Adrenal gland (tissue), 12 donors: Measurements from ENCODE around the gene GATA2. TPM values are rescaled to one million over a fixed set of nuclear protein-coding genes. Genes with fewer than 3 reads are reported as not detected.

Experiments used
- DNase-seq, 7 donors: peaks; one replicate each; pipeline ENCODE4 v3.0.0-alpha.2; 2019 to 2020
- H3K27ac ChIP-seq, 5 donors: fragments of 200-600 bp; sonication (generic) in 4 of 5; 1 replicate in 3 of 5; 2 replicates in 2 of 5; pipeline versions ENCODE4 v1.5.1 to v1.8.0; 2016 to 2020; ENCODE audit warnings: mild to moderate bottlenecking in 1 of 5
- H3K27me3 ChIP-seq: fragments of 200-600 bp; 2 replicates; pipeline ENCODE4 v1.8.0; 2021
- H3K36me3 ChIP-seq, 2 donors: fragments of 200-600 bp; replicated peaks in 1 of 2; 1 replicate in 1 of 2; 2 replicates in 1 of 2; pipeline versions ENCODE4 v1.5.1 to v1.8.0; 2018 to 2022
- H3K4me1 ChIP-seq, 2 donors: fragments of 200-600 bp; replicated peaks in 1 of 2; 1 replicate in 1 of 2; 2 replicates in 1 of 2; pipeline versions ENCODE4 v1.5.1 to v1.8.0; 2018 to 2021
- H3K4me3 ChIP-seq, 4 donors: fragments of 200-600 bp; sonication (generic) in 3 of 4; one replicate each; pipeline ENCODE4 v1.5.1; 2016 to 2018
- H3K9me3 ChIP-seq, 3 donors: fragments of 200-600 bp; sonication (generic) in 1 of 3; replicated peaks in 1 of 3; 1 replicate in 2 of 3; 2 replicates in 1 of 3; pipeline versions ENCODE4 v1.5.1 to v1.8.0; 2016 to 2021
- POLR2A ChIP-seq, 2 donors: fragments of 450-650 bp; IDR thresholded peaks; one replicate each; pipeline ENCODE4 v1.6.1; 2017; ENCODE audit warnings: antibody characterized with exemption in 2 of 2, mild to moderate bottlenecking in 2 of 2, moderate library complexity in 1 of 2
- WGBS, 4 donors: extraction: QIAGEN DNeasy Blood & Tissue Kit in 2 of 4; methylation state at CpG; one replicate each; pipeline versions ENCODE4 v1.1.5 to v1.1.7; 2013 to 2017; 5-methylcytosine and 5-hydroxymethylcytosine counted together
- intact Hi-C, 2 donors: fragments of 100-400 bp; cut with DNase I; formaldehyde crosslinking; loops; one replicate each; pipeline versions ENCODE4 v1.14.1 to v1.15.0; 2022 to 2023
- polyA plus RNA-seq, 3 donors: library from polyadenylated mRNA; stranded (reverse); fragments of 200-250 nt in 2 of 3; fragments of 350-450 nt in 1 of 3; fragmentation: Illumina TruSeq in 1 of 3; extraction: RNeasy Lipid Tissue Mini Kit (QIAGEN cat#74804) in 1 of 3; gene quantifications; one replicate each; pipeline ENCODE4 v1.2.3, GENCODE V29; 2013 to 2014
- total RNA-seq, 9 donors: library from RNA; depleted of rRNA in 4 of 9; stranded (reverse); fragments of >200 nt in 4 of 9; fragments of 120-200 nt in 1 of 9; fragmentation: NEBNext Ultra II Directional in 1 of 9; extraction: Animal tissue kit (Norgen Biotek cat#: 25700) in 1 of 9; gene quantifications; one replicate each; pipeline versions ENCODE4 v1.1.0 to v1.2.4, GENCODE V29; 2013 to 2023
- TF ChIP-seq, protein P1 (sequence below), 6 experiments: fragments of 450-650 bp in 4 of 6; fragments of 200-600 bp in 2 of 6; sonication (generic) in 1 of 6; IDR thresholded peaks; 1 replicate in 5 of 6; 2 replicates in 1 of 6; pipeline versions ENCODE4 v1.5.1 to v1.8.0; 2016 to 2021; ENCODE audit warnings: antibody characterized with exemption in 6 of 6, mild to moderate bottlenecking in 2 of 6, moderate library complexity in 1 of 6
- donor health status: healthy with polysubstance abuse.
- donor health status: Bipolar disorder and iron deficiency.
- donor health status: DM: yes; HTN: yes; CAD: no.
- donor health status: DM: no; HTN: no; CAD: no.
- donor health status: DM: no; HTN: no; CAD: no.
- donor health status: DM: yes; HTN: yes; CAD: no.

Gene GATA2
- total and polyA plus RNA-seq, 12 donors: 3.4 to 37.5 (median 7.4) TPM

DNA sequence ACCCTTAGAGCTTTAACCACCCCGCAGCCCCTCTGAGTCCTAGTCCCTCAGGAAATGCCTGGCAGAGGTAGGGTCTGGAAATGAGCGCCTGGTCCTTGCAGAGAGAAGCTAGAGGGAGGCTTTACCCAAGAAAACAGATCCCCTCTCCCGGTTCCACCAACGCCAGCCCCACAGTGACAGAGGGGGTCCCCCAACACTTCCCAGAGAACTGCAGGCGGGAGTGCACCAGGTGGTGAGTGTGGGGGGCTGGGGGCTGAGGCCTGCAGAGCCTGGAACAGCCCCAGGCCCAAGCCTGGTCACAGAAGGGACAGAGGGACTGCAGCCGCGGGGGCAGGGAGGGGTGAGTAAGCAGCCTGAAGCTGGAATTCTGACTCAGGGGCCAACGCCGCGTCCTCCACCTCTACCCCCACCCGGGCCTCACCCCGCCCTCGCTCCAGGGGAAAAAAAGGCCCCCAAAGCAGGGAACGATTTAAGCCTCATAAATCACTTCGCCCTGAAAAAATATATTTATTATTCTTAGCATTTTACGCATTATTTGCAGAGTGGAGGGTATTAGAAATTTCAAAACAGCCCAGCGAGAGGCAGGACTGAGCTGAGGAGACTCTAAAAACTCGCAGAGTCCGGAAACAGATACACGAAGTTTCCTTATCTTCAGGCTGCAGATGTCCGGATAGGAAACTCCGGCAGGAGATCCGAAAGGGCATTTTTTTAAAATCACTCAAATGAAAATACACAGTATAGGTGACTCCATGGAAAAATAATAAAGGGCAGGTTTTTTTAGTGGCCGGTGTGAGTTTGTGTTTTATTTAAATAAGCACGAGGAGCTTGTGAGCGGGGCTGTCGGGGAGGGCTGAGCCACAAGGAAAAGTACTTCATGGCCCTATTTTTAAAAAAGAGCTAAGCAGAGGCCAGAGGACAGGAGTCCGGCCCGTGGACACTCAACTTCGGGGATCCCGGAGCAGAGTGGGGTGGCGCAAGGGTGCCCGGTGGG, 10.0 kb downstream of the GATA2 start:
- intact Hi-C loops: no loop called here
- Histone ChIP-seq H3K9me3 (no peaks in the 10 kb centered on the region), H3K27ac (peak overlapping the region in 2 of 5 donors; percentile 43 to 49), H3K36me3 (no peaks in the 10 kb centered on the region), H3K4me3 (peak overlapping the region in 1 of 4 donors; percentile 26), H3K4me1 (peaks cover 22 to 28% of the 10 kb centered on the region in 2 donors), H3K27me3 (peaks cover 89% of the 10 kb centered on the region)
- 9 to 15% (median 10%) methylated on average over 31 to 33 of the region's 33 CpGs for WGBS, 4 donors
- TF ChIP-seq POLR2A (IDR thresholded peaks at IDR 0.05): no peak
- TF ChIP-seq, protein P1, sequence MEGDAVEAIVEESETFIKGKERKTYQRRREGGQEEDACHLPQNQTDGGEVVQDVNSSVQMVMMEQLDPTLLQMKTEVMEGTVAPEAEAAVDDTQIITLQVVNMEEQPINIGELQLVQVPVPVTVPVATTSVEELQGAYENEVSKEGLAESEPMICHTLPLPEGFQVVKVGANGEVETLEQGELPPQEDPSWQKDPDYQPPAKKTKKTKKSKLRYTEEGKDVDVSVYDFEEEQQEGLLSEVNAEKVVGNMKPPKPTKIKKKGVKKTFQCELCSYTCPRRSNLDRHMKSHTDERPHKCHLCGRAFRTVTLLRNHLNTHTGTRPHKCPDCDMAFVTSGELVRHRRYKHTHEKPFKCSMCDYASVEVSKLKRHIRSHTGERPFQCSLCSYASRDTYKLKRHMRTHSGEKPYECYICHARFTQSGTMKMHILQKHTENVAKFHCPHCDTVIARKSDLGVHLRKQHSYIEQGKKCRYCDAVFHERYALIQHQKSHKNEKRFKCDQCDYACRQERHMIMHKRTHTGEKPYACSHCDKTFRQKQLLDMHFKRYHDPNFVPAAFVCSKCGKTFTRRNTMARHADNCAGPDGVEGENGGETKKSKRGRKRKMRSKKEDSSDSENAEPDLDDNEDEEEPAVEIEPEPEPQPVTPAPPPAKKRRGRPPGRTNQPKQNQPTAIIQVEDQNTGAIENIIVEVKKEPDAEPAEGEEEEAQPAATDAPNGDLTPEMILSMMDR (IDR thresholded peaks at IDR 0.05): no peak
- peak in 4 of 7 donors; percentile 42 to 61 (median 52) for DNase-seq

DNA sequence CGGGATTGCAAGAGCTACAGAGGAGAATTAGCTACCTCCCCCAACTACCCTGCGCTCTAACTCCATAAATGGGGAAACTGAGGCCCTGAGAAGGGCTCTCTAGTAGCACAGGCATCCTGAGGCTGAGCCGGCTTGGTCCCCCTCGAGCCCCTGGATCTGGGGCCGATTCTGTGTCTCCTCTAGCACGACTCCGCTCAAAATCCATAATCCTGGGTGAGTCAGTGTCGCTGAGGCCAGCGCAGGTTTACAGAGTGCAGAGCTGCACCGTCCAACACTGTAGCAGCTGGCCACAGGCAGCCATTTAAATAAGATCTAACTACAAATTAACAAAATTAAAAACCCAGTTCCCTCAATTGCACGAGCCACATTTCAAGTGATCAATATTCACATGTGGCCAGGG, 10.8 kb downstream of the GATA2 start:
- H3K27ac ChIP-seq: peak overlapping the region in 1 of 5 donors; percentile 44
- 31 to 43% (median 33%) methylated on average over 10 to 11 of the region's 11 CpGs for WGBS, 4 donors

GRCh38 chr3:128481438-128481942, 11.5 kb downstream of the GATA2 start:
- H3K27ac ChIP-seq: peak overlapping the region in 1 of 5 donors; percentile 49
- H3K9me3 ChIP-seq: no peaks in the 10 kb centered on the region
- no peak for TF ChIP-seq POLR2A (IDR thresholded peaks at IDR 0.05)
- TF ChIP-seq, protein P1 (IDR thresholded peaks at IDR 0.05): no peak
- peak in 2 of 7 donors; percentile 28 to 82 for DNase-seq
- intact Hi-C loops: no loop called here
- H3K4me1 ChIP-seq: peaks cover 7 to 13% of the 10 kb centered on the region in 2 donors
- peaks cover 84% of the 10 kb centered on the region for H3K27me3 ChIP-seq
- H3K36me3 ChIP-seq: no peaks in the 10 kb centered on the region
- H3K4me3 ChIP-seq: no peak overlapping the region
- 20 to 69% (median 31%) methylated on average over 3 to 19 of the region's 19 CpGs for WGBS, 4 donors

More for the DNA sequence above, 10.8 kb downstream of the GATA2 start:
- peaks cover 84% of the 10 kb centered on the region for H3K27me3 ChIP-seq
- H3K36me3 ChIP-seq: no peaks in the 10 kb centered on the region
- H3K4me3 ChIP-seq: no peak overlapping the region
- H3K9me3 ChIP-seq: no peaks in the 10 kb centered on the region
- peaks cover 14 to 20% of the 10 kb centered on the region in 2 donors for H3K4me1 ChIP-seq
- no peak for TF ChIP-seq POLR2A (IDR thresholded peaks at IDR 0.05)
- TF ChIP-seq, protein P1 (IDR thresholded peaks at IDR 0.05): no peak
- DNase-seq: peak in 1 of 7 donors; percentile 78
- intact Hi-C loops: no loop called here

DNA sequence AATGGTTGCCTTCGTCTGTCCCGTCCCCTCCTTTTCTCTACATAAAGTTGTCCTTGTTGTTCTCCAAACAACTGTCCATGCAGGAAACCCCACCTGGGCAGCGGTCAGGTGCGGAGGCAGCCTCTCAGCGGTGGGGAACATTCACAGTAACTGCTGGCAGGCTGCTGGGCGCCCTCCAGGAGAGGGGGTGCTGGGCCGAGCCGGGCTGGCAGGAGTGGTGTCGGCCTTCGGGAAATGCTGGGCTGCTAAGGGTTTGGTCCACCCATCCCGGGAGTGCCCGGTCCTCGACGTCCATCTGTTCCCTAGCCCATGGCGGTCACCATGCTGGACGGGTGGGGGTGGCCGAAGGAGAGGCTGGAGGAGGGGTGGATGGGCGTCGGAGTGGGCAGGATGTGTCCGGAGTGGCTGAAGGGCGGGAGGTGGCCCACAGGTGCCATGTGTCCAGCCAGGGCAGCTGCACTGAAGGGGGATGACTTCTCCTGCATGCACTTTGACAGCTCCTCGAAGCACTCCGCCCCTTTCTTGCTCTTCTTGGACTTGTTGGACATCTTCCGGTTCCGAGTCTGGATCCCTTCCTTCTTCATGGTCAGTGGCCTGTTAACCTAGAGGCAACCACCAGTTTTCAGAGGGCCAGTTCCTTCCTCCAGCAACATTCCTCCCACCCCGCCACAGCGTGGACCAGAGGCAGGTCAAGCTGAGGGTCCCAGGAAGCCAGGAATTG, 12.1 kb downstream of the GATA2 start:
- H3K36me3 ChIP-seq: no peaks in the 10 kb centered on the region
- no peak overlapping the region for H3K4me3 ChIP-seq
- DNase-seq: no peak

More for the DNA sequence above, 12.1 kb downstream of the GATA2 start:
- Histone ChIP-seq H3K9me3 (no peaks in the 10 kb centered on the region), H3K4me1 (peaks cover 6 to 11% of the 10 kb centered on the region in 2 donors), H3K27me3 (peaks cover 81% of the 10 kb centered on the region), H3K27ac (peak overlapping the region in 1 of 5 donors; percentile 49)
- intact Hi-C loops: no loop called here
- 52 to 71% (median 61%) methylated on average over 17 to 27 of the region's 27 CpGs for WGBS, 4 donors
- TF ChIP-seq POLR2A (IDR thresholded peaks at IDR 0.05): no peak
- TF ChIP-seq, protein P1 (IDR thresholded peaks at IDR 0.05): no peak
